H9 (cell line): Measurements from ENCODE around the gene KEL. TPM values are rescaled to one million over a fixed set of nuclear protein-coding genes. Genes with fewer than 3 reads are reported as not detected.

ENCODE experiments used
- DNase-seq: peaks from one replicate; pipeline ENCODE4 v3.0.0-alpha.2; 2017
- H2AFZ ChIP-seq: one replicate; pipeline ENCODE4 v1.6.1; 2013; ENCODE audit warnings: mild to moderate bottlenecking, low read length, control low read depth, moderate library complexity
- H2AK5ac ChIP-seq: 2 replicates; pipeline ENCODE4 v1.6.1; 2013; ENCODE audit warnings: low read length, control low read depth, mixed read lengths; ENCODE audit not compliant: insufficient read length
- H2BK120ac ChIP-seq: one replicate; pipeline ENCODE4 v1.6.1; 2013; ENCODE audit warnings: low read depth, mild to moderate bottlenecking, low read length, control low read depth, inconsistent platforms; ENCODE audit not compliant: poor library complexity, severe bottlenecking
- H2BK12ac ChIP-seq: 2 replicates; pipeline ENCODE4 v1.6.1; 2013; ENCODE audit warnings: low read length, control low read depth, mixed read lengths, low read depth; ENCODE audit not compliant: insufficient read length
- H2BK15ac ChIP-seq: 2 replicates; pipeline ENCODE4 v1.6.1; 2013; ENCODE audit warnings: low read depth, low read length, control low read depth
- H2BK20ac ChIP-seq: one replicate; pipeline ENCODE4 v1.6.1; 2013; ENCODE audit warnings: low read depth, mild to moderate bottlenecking, low read length, control low read depth, inconsistent platforms; ENCODE audit not compliant: poor library complexity, severe bottlenecking
- H2BK5ac ChIP-seq: 2 replicates; pipeline ENCODE4 v1.6.1; 2013; ENCODE audit warnings: low read length, control low read depth, mixed read lengths; ENCODE audit not compliant: insufficient read length
- H3K14ac ChIP-seq: 2 replicates; pipeline ENCODE4 v1.6.1; 2013; ENCODE audit warnings: low read length, control low read depth; ENCODE audit not compliant: insufficient read depth
- H3K18ac ChIP-seq: 2 replicates; pipeline ENCODE4 v1.6.1; 2013; ENCODE audit warnings: low read depth, mild to moderate bottlenecking, mixed read lengths, low read length, control low read depth; ENCODE audit not compliant: insufficient read length
- H3K23ac ChIP-seq: 2 replicates; pipeline ENCODE4 v1.6.1; 2013; ENCODE audit warnings: low read length, control low read depth, mixed read lengths, low read depth; ENCODE audit not compliant: insufficient read length
- H3K23me2 ChIP-seq: 2 replicates; pipeline ENCODE4 v1.6.1; 2013; ENCODE audit warnings: low read depth, mild to moderate bottlenecking, mixed read lengths, low read length, control low read depth; ENCODE audit not compliant: insufficient read length, poor library complexity, severe bottlenecking
- H3K27ac ChIP-seq: 2 replicates; pipeline ENCODE4 v1.5.1; 2013; ENCODE audit warnings: low read length, control low read depth, mixed read lengths, low read depth; ENCODE audit not compliant: insufficient read length
- H3K27me3 ChIP-seq: 2 replicates; pipeline ENCODE4 v1.6.1; 2013; ENCODE audit warnings: low read length, control low read depth, inconsistent platforms; ENCODE audit not compliant: insufficient read depth
- H3K4ac ChIP-seq: 2 replicates; pipeline ENCODE4 v1.6.1; 2013; ENCODE audit warnings: low read depth, mild to moderate bottlenecking, control low read depth, inconsistent platforms, low read length, moderate library complexity
- H3K4me1 ChIP-seq: 2 replicates; pipeline ENCODE4 v1.6.1; 2013; ENCODE audit warnings: low read length, control low read depth, inconsistent platforms; ENCODE audit not compliant: insufficient read depth
- H3K4me2 ChIP-seq: 2 replicates; pipeline ENCODE4 v1.6.1; 2013; ENCODE audit warnings: low read length, control low read depth, mixed read lengths; ENCODE audit not compliant: insufficient read length, insufficient read depth
- H3K56ac ChIP-seq: 2 replicates; pipeline ENCODE4 v1.6.1; 2013; ENCODE audit warnings: low read depth, mild to moderate bottlenecking, mixed read lengths, low read length, control low read depth; ENCODE audit not compliant: insufficient read length
- H3K79me1 ChIP-seq: 2 replicates; pipeline ENCODE4 v1.6.1; 2013; ENCODE audit warnings: low read depth, mild to moderate bottlenecking, moderate library complexity, low read length, control low read depth, inconsistent platforms; ENCODE audit not compliant: insufficient read depth, poor library complexity, severe bottlenecking
- H3K79me2 ChIP-seq: 2 replicates; pipeline ENCODE4 v1.6.1; 2013; ENCODE audit warnings: low read length, control low read depth, inconsistent platforms; ENCODE audit not compliant: insufficient read depth
- H3K9ac ChIP-seq: 2 replicates; pipeline ENCODE4 v1.6.1; 2013; ENCODE audit warnings: low read length, control low read depth, mixed read lengths; ENCODE audit not compliant: insufficient read length; ENCODE audit errors: extremely low read depth
- H3K9me3 ChIP-seq: one replicate; pipeline ENCODE4 v1.6.1; 2013; ENCODE audit warnings: low read depth, low read length, inconsistent platforms; ENCODE audit not compliant: control insufficient read depth
- H3T11ph ChIP-seq: one replicate; pipeline ENCODE4 v1.6.1; 2013; ENCODE audit warnings: mild to moderate bottlenecking, low read length, control low read depth, inconsistent platforms
- H4K20me1 ChIP-seq: one replicate; pipeline ENCODE4 v1.6.1; 2013; ENCODE audit not compliant: control insufficient read depth, insufficient read length, insufficient read depth
- H4K5ac ChIP-seq: 2 replicates; pipeline ENCODE4 v1.6.1; 2013; ENCODE audit warnings: low read depth, mild to moderate bottlenecking, mixed read lengths, low read length, control low read depth; ENCODE audit not compliant: insufficient read length
- H4K8ac ChIP-seq: replicated peaks from 2 replicates; pipeline ENCODE4 v1.6.1; 2013; ENCODE audit warnings: low read length, control low read depth, mixed read lengths, low read depth; ENCODE audit not compliant: insufficient read length
- H4K91ac ChIP-seq: 2 replicates; pipeline ENCODE4 v1.6.1; 2013; ENCODE audit warnings: low read depth, mild to moderate bottlenecking, moderate library complexity, mixed read lengths, low read length, control low read depth; ENCODE audit not compliant: insufficient read length
- H3K27ac Mint-ChIP-seq, 3 experiments: 2 replicates in 2 of 3; 3 replicates in 1 of 3; pipeline ENCODE4 v1.8.0; 2020 to 2021; ENCODE audit warnings: mixed read lengths in 3 of 3, mild to moderate bottlenecking in 1 of 3, moderate library complexity in 1 of 3
- H3K27me3 Mint-ChIP-seq: 2 replicates; pipeline ENCODE4 v1.8.0; 2021; ENCODE audit warnings: low read depth, mild to moderate bottlenecking, moderate library complexity, mixed read lengths
- H3K36me3 Mint-ChIP-seq, 3 experiments: 2 replicates in 2 of 3; 3 replicates in 1 of 3; pipeline ENCODE4 v1.8.0; 2020 to 2021; ENCODE audit warnings: low read depth in 3 of 3, mixed read lengths in 3 of 3; ENCODE audit not compliant: insufficient read depth in 1 of 3
- H3K4me1 Mint-ChIP-seq, 2 experiments: 2 replicates each; pipeline ENCODE4 v1.8.0; 2020; ENCODE audit warnings: mixed read lengths in 2 of 2
- H3K4me3 Mint-ChIP-seq, 2 experiments: 2 replicates in 1 of 2; 3 replicates in 1 of 2; pipeline ENCODE4 v1.8.0; 2020 to 2021; ENCODE audit warnings: mild to moderate bottlenecking in 2 of 2, mixed read lengths in 2 of 2, moderate library complexity in 1 of 2
- H3K9me3 Mint-ChIP-seq, 2 experiments: 2 replicates in 1 of 2; 3 replicates in 1 of 2; pipeline ENCODE4 v1.8.0; 2020; ENCODE audit warnings: mild to moderate bottlenecking in 2 of 2, mixed read lengths in 2 of 2, moderate library complexity in 1 of 2
- CTCF ChIP-seq: fragments of 200-600 bp; sonication (generic); conservative IDR thresholded peaks from 3 replicates; pipeline ENCODE4 v1.8.0; 2021; ENCODE audit warnings: antibody characterized with exemption, mild to moderate bottlenecking
- WGBS: extraction: QIAGEN DNeasy Blood & Tissue Kit; methylation state at CpG from one replicate; pipeline ENCODE4 v1.1.7; 2013; ENCODE audit warnings: missing lambda C conversion rate, low lambda C conversion rate, mixed read lengths; ENCODE audit not compliant: insufficient read length; ENCODE audit errors: extremely low coverage; 5-methylcytosine and 5-hydroxymethylcytosine counted together
- total RNA-seq: library from RNA; stranded (reverse); gene quantifications from 2 replicates; pipeline ENCODE4 v1.2.1, GENCODE V29; 2021

KEL gene
- total RNA-seq, 1 experiment from 2014 or later: 1.5 TPM

- Histone ChIP-seq H4K5ac (no peak overlapping the region), H3K56ac (no peak overlapping the region), H3T11ph (no peak overlapping the region), H3K18ac (no peak overlapping the region), H2AK5ac (no peak overlapping the region), H3K4me1 (no peaks in the 10 kb centered on the region), H3K14ac (no peak overlapping the region), H2BK5ac (no peak overlapping the region), H3K4ac (no peak overlapping the region), H3K79me1 (no peaks in the 10 kb centered on the region), H4K20me1 (no peaks in the 10 kb centered on the region), H2AFZ (no peak overlapping the region), H4K91ac (no peak overlapping the region), H4K8ac (no peak overlapping the region), H3K9me3 (no peaks in the 10 kb centered on the region), H3K23me2 (no peaks in the 10 kb centered on the region), H2BK20ac (no peak overlapping the region), H2BK12ac (no peak overlapping the region), H3K27me3 (no peaks in the 10 kb centered on the region), H3K79me2 (no peaks in the 10 kb centered on the region), H3K4me2 (no peak overlapping the region), H2BK120ac (no peak overlapping the region), H3K27ac (no peak overlapping the region), H3K9ac (no peak overlapping the region), H2BK15ac (no peak overlapping the region), H3K23ac (no peak overlapping the region)
- DNase-seq: no peak
- no peak overlapping the region for H3K4me3 Mint-ChIP-seq
- WGBS: no CpG with 5 or more reads among the region's 7 CpGs
- H3K27me3 Mint-ChIP-seq: peaks cover 49% of the 10 kb centered on the region
- no peaks in the 10 kb centered on the region for H3K4me1 Mint-ChIP-seq
- H3K9me3 Mint-ChIP-seq: peaks cover 0 to 3% of the 10 kb centered on the region in 2 experiments; a peak in 1 of 5 replicates
- H3K27ac Mint-ChIP-seq: no peak overlapping the region
- no peak for TF ChIP-seq CTCF
- no peaks in the 10 kb centered on the region; a peak in 1 of 7 replicates for H3K36me3 Mint-ChIP-seq
Observed at GRCh38 chr7:142927085-142927745, 34.9 kb downstream of the KEL start.
